GM21528 (cell line): ENCODE data around the gene WARS2.
A peak's percentile ranks its signal among the peaks of the same experiment; 100 is the strongest.
"Not testable (repeated sequence)": the region's sequence is repeated elsewhere in the genome, so short reads cannot be mapped to it uniquely, and the experiment has no call there.

Experiments
- ATAC-seq: cut with Tn5 transposase; IDR thresholded peaks from one replicate; pipeline ENCODE4 v1.9.1; 2021; ENCODE audit warnings: mild to moderate bottlenecking, moderate library complexity; ENCODE audit not compliant: unreplicated experiment, low FRiP score

The WARS2 gene

GRCh38 chr1:119140177-119141019, at the start of gene WARS2:
Gene WARS2 (minus strand): TSS chr1:119140653. CDS start chr1:119140644, 9 bp downstream.
- peak; percentile 98 for ATAC-seq

DNA sequence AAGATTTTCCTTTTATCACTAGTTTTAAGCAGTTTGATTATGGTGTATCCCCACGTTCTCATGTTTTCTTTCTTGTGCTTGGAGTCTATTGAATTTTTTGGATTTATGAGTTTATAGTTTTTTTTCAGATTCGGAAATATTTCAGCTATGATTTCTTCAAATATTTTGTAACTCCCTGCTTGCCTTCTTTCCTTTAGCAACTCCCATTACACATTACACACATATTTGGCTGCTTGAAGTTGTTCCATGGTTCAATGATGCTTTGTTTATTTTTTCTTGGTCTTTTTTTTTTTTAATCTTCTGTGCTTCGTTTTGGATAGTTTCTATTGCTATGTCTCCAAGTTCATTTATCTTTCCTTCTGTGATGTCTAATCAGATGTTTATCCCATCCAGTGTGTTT, 48.5 kb upstream of the WARS2 start:
- no peak for ATAC-seq

GRCh38 chr1:119187416-119187815, 47.0 kb upstream of the WARS2 start:
- ATAC-seq = no peak

GRCh38 chr1:119186471-119186870, 46.0 kb upstream of the WARS2 start:
- no peak for ATAC-seq

GRCh38 chr1:119184972-119185371, 44.5 kb upstream of the WARS2 start:
- no peak for ATAC-seq

- no peak for ATAC-seq
Measured at GRCh38 chr1:119181218-119181617, 40.8 kb upstream of the WARS2 start.

GRCh38 chr1:119179051-119179450, 38.6 kb upstream of the WARS2 start:
- ATAC-seq = no peak

- ATAC-seq = not testable (repeated sequence)
Measured at GRCh38 chr1:119172927-119173326, 32.5 kb upstream of the WARS2 start.

DNA sequence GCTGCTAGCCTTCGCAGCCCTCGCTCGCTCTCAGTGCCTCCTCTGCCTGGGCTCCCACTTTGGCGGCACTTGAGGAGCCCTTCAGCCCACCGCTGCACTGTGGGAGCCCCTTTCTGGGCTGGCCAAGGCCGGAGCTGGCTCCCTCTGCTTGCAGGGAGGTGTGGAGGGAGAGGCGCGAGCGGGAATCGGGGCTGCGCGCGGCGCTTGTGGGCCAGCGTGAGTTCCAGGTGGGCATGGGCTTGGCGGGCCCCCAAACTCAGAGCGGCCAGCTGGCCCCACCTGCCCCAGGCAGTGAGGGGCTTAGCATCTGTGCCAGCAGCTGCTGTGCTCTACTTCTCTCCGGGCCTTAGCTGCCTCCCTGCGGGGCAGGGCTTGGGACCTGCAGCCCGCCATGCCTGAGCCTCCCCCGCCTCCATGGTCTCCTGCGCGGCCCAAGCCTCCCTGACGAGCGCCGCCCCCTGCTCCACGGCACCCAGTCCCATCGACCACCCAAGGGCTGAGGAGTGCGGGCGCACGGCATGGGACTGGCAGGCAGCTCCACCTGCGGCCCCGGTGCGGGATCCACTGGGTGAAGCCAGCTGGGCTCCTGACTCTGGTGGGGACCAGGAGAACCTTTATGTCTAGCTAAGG, 31.0 kb upstream of the WARS2 start:
- not testable (repeated sequence) for ATAC-seq

DNA sequence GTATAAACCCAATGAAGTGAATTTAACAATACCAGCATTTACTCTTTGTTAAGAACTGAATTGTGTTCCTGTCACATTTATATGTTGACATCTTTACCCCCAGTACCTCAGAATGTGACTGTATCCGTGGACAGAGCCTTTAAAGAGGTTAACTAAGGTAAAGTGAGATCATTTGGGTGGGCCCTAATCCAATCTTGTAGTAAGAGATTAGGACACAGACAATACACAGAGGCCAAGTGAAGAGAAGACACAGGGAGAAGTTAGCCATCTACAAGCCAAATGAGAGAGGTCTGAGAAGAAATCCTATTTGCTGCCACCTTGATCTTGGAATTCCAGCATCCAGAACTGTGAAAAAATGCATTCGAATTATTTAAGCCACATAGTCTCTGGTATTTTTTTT, 22.9 kb upstream of the WARS2 start:
- ATAC-seq = no peak

GRCh38 chr1:119160866-119161265, 20.4 kb upstream of the WARS2 start:
- no peak for ATAC-seq

DNA sequence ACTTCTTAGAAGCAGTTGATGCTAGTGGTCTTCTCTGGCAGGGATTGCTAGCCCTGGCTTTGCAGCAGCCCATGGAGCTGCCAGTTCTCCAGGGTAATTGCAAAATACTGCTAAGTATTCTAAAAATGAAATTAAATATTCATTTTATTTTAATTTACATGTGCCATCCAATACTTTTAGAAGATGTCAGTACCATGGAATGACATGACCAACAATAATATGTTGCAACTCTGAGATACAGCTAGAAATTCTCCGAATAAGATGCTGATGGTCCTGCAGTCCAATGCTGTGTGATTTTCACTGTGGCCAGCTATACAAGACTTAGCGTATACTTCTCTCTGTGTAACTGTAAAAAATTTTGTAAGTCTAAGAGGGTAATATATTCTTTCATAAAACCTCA, 20.0 kb upstream of the WARS2 start:
- no peak for ATAC-seq

DNA sequence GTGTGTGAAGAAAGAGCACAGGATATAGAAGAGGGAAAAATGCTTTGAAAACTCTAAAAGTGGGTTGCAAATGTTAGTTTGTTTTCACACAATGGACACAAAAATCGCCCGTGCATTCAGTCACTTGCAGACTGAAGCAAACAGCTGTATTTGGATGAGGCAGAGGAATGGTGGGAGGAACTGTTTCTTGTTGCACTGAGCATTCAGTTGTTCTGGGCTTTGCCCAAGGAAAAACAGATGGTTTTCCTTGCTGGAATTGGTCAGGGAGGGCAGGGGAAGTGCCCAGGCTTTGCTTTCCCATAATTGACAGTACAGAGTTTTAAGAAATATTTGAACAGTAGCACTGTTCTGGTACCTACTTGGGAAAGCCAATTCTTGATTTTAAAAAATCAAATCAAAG, 19.5 kb upstream of the WARS2 start:
- no peak for ATAC-seq

GRCh38 chr1:119159111-119159510, 18.7 kb upstream of the WARS2 start:
- ATAC-seq = no peak

DNA sequence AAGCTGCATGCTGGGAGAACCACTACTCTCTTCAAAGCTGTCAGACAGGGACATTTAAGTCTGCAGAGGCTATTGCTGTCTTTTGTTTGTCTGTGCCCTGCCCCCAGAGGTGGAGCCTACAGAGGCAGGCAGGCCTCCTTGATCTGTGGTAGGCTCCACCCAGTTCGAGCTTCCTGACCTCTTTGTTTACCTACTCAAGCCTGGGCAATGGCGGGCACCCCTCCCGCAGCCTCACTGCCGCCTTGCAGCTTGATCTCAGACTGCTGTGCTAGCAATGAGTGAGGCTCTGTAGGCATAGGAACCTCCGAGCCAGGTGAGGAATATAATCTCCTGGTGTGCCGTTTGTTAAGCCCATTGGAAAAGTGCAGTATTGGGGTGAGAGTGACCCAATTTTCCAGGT, 16.3 kb upstream of the WARS2 start:
- ATAC-seq = not testable (repeated sequence)

DNA sequence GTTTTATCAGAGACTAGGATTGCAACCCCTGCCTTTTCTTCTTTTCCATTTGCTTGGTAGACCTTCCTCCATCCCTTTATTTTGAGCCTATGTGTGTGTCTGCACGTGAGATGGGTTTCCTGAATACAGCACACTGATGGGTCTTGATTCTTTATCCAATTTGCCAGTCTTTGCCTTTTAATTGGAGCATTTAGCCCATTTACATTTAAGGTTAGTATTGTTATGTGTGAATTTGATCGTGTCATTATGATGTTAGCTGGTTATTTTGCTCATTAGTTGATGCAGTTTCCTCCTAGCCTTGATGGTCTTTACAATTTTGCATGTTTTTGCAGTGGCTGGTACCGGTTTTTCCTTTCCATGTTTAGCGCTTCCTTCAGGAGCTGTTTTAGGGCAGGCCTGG, 14.6 kb upstream of the WARS2 start:
- not testable (repeated sequence) for ATAC-seq

DNA sequence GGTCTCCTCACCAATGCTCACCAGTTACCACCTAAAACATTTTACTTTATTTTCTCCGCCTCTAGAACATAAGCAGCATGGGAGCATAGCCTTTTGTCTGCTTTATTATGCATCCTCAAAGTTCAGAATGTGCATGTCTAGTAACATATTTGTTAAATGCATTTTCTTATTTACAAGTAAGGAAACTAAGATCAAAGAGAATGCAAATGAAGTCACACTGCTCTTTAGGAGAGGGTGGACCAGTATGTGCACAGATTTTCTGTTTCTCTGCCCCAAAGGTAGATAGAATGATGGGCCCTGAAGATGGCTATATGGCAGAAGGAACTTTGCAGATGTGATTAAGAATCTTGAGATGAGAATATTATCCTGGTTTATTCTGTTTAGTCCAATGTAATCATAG, 9.7 kb upstream of the WARS2 start:
- ATAC-seq = no peak

- no peak for ATAC-seq
Measured at GRCh38 chr1:119147661-119148090, 7.2 kb upstream of the WARS2 start.

DNA sequence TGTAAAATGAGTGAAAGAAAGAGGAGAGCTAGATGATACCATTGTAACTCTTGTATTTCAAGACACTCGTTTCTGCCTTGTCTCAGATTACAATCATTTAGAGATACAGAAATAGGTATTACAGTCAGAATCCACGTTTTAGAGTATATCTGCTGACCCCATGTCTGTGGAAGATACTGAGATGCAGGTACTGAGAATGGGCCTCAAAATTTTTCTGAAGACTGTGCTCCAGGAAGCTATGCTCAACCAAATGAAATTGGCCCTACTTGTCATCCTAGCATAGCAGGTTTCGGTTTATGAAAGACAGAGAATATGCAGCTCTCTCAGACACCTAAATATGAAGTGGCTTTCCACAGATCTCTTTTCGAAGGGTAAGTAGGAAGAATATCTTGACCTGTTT, 6.0 kb upstream of the WARS2 start:
- ATAC-seq = no peak

DNA sequence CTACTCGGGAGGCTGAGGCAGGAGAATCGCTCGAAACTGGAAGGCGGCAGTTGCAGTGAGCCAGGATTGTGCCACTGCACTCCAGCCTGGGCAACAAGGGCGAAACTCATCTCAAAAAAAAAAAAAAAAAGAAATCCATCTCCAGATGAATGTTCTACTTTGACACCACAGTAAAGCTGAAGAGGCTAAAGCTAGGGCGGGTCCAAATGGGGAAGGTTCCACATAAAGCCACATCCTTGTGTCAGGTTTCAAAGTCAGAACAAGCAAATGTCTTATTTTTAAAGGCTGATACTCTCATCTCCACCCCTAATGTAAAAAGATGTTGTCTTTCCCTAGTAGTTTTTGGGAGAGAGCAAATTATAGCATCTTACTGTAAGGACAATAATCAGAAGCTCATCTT, 4.4 kb upstream of the WARS2 start:
- ATAC-seq = no peak

DNA sequence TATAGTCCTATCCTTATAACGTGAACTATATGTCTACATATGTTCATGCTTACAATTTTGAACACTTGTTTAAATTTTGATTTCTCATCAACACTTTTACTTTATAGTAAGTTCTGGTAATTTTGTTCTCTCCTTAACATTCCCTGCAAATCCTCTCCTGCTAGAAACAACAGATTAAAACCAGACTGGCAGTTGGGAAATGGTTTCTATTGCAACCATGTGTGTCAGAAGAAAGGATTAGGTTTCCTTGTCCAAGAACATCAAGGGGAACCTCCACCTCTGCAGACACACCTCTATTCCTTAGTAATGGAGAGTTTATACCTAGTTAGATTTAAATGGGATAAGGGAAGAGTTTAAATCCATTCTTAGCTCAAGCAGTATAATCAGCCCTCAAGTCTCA, 3.3 kb upstream of the WARS2 start:
- ATAC-seq = no peak

DNA sequence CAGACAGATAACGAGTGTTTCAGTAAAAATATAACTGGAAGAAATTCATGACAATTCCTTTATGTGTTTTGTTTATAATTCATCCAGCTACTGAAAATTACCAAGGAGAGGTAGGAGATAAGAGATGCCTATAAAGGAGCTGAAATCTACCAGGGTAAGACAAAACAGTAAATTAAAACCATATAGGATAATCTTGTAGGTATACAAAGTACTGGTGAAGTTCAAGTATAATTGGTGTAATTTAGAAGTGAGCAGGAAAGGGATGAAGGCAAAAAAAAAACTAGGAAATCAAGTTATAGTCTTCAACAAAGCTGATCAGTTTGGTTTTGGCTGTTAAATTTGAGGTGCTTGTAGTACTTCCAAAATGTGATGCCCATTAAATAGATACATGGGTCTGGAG, 1.2 kb upstream of the WARS2 start:
- ATAC-seq = no peak
